GM18907 (cell line): Measurements from ENCODE around the gene PTPN11.
"Not testable (repeated sequence)": the region's sequence is repeated elsewhere in the genome, so short reads cannot be mapped to it uniquely, and the experiment has no call there.

Experiments used
- ATAC-seq: cut with Tn5 transposase; IDR thresholded peaks from one replicate; pipeline ENCODE4 v1.9.1; 2021; ENCODE audit warnings: mild to moderate bottlenecking, moderate library complexity; ENCODE audit not compliant: unreplicated experiment

PTPN11 gene

DNA sequence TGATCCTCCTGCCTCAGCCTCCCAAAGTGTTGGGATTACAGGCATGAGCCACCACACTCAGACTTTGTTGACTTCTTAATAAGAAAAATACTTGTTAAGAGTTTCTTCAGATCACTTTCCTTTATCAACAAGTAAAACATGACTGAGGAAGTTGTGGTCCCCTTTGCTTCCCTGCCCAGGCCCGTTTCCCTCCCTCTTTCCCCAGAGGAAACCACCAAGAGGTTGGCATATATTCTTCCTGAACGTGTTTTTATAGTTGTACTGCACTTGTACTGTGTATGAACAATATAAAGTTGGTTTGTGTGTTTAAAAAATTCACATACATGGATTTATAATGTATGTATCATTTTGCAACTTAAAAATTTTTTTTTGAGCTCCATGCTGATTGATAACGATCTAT, 28.4 kb downstream of the PTPN11 start:
- no peak for ATAC-seq

DNA sequence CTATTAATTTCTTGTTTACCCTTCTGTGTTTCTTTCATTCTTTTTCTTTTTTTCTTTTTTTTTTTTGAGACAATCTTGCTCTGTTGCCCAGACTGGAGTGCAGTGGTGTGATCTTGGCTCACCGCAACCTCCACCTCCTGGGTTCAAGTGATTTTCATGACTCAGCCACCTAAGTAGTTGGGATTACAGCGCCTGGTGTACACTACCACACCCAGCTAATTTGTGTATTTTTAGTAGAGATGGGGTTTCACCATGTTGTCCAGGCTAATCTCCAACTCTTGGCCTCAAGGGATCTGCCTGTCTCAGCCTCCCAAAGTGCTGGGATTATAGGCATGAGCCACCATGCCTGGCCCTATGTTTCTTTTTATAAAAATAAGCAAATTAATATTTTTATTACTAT, 29.4 kb downstream of the PTPN11 start:
- not testable (repeated sequence) for ATAC-seq

DNA sequence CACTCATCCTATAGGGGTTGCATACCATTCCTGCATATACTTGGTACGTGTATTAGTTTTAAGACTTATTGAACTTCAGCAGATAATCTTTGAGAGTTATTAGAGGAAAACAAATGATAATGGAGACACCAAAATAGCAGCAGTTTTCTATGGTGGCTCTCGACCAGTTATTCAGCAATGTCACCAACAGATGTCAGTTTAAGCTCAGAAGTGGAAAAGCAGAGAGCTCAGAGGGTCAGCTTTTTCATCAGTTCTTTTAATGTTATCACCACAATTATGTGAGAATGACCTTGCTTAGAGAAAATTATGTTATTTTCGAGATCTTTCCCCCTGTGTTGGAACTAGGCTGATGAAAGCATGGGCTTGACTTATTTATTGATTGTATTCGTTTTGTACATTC, 32.0 kb downstream of the PTPN11 start:
- no peak for ATAC-seq

DNA sequence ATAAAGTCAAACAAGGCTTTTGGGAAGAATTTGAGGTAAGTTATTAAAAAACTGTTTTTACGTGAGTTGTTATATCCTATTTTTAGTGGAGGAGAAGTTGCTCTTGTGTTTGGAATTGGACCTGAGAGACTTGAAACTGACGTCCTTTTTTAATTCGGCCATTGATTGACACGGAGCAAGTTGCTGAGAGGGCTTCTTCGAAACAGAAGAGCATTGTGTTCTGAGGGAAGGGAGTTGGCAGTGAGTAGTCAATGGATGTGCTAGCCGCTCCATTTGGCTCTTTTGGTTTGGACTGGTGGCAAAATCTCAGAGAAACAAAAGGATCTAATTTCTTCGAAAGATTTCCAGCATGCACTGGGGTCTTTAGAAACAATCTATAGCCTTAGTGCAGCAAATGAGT, 37.3 kb downstream of the PTPN11 start:
- ATAC-seq: no peak

DNA sequence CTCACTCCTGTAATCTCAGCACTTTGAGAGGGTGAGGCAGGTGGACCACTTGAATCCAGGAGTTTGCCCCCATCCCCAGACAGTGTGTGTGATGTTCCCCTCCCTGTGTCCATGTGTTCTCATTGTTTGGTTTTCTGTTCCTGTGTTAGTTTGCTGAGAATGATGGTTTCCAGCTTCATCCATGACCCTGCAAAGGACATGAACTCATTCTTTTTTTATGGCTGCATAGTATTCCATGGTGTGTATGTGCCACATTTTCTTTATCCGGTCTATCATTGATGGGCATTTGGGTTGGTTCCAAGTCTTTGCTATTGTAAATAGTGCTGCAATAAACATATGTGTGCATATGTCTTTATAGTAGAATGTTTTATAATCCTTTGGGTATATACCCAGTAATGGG, 38.4 kb downstream of the PTPN11 start:
- ATAC-seq: not testable (repeated sequence)

DNA sequence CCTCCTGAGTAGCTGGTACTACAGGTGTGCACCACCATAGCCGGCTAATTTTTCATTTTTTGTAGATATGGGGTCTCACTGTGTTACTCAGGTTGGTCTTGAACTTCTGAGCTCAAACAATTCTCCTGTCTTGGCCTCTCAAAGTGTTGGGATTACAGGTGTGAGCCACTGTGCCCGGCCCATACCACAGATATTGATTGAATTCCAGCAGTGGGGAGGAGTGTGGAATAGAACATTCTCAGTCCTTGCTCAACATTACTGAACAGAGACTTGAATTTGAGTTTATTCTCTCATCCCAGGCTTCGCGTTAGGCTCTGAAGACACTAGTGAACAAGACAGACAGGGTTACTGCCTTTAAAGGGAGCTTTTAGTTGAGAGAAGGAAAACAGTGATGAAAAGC, 39.6 kb downstream of the PTPN11 start:
- no peak for ATAC-seq

- no peak for ATAC-seq
Observed at GRCh38 chr12:112458751-112459150, 40.0 kb downstream of the PTPN11 start.

DNA sequence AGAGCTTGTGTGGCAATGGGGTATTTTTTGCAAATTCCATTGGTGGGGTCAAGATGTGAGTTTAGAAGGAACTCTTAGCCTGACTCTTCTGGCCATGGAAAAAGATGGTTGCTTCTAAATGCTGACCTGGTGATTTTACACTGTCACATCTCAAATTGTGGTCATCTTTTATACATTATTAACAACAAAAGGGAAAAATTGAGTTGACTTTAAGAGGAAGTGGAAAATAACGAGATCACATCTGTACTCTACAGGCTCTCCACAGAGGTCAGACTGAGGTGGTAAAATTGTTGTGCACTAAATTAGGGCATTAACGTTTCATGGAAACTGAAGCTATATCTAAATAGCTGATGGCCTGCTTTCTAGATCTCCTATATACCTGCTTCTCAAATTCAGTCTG, 44.7 kb downstream of the PTPN11 start:
- no peak for ATAC-seq

GRCh38 chr12:112464605-112465004, 45.9 kb downstream of the PTPN11 start:
- no peak for ATAC-seq

GRCh38 chr12:112466011-112466422, 47.3 kb downstream of the PTPN11 start:
- ATAC-seq: no peak

- ATAC-seq: no peak
Observed at GRCh38 chr12:112466835-112467234, 48.1 kb downstream of the PTPN11 start.

DNA sequence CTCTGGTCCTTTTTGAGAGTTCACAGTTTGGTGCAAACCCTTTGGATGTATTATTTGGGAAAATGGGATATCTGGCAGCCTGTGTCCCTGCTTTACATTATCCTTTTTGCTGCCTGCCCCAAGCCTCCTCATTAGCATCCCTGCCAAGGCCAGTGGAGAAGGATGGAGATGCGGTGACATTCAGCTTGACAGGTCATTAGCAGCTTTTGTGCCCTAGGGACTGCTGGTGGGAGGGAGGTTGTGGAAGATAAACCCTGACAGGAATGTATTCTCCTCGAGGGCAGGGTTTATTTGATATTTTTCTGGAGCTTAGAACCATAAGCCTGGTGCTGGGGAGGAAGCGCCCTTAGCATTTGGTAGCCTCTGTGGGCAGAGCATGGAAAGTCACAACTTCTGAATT, 49.3 kb downstream of the PTPN11 start:
- no peak for ATAC-seq

- ATAC-seq: no peak
Observed at GRCh38 chr12:112473056-112473455, 54.3 kb downstream of the PTPN11 start.

DNA sequence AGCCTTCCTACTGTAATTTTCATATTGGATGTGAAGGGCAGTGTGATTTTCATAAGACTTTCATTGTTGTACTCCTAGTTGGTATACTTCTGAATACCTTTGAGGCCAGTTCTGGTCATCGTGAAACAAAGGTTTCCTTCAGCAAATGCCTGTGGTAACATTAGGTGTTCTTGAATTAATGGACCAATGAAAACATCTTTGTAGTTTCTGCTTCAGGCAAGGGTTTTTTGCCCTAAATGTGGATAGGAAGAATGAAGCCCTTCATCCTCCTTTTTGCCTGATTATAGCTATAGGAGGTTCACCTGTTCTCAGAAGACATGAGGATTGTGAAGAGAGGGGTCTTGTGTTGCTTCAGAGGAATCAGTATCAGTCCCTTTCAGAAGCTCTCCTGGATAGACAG, 60.7 kb downstream of the PTPN11 start:
- no peak for ATAC-seq

- ATAC-seq: no peak
Observed at GRCh38 chr12:112480931-112481330, 62.2 kb downstream of the PTPN11 start.

GRCh38 chr12:112482733-112483132, 64.0 kb downstream of the PTPN11 start:
- ATAC-seq: no peak

DNA sequence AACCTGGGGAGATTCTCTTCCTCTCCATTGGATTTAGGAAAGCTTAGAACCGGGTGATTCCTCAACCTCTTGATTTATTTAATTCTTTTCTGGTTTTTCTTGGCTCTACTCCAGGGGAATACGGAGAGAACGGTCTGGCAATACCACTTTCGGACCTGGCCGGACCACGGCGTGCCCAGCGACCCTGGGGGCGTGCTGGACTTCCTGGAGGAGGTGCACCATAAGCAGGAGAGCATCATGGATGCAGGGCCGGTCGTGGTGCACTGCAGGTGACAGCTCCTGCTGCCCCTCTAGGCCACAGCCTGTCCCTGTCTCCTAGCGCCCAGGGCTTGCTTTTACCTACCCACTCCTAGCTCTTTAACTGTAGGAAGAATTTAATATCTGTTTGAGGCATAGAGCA, 67.6 kb downstream of the PTPN11 start:
- ATAC-seq: no peak

DNA sequence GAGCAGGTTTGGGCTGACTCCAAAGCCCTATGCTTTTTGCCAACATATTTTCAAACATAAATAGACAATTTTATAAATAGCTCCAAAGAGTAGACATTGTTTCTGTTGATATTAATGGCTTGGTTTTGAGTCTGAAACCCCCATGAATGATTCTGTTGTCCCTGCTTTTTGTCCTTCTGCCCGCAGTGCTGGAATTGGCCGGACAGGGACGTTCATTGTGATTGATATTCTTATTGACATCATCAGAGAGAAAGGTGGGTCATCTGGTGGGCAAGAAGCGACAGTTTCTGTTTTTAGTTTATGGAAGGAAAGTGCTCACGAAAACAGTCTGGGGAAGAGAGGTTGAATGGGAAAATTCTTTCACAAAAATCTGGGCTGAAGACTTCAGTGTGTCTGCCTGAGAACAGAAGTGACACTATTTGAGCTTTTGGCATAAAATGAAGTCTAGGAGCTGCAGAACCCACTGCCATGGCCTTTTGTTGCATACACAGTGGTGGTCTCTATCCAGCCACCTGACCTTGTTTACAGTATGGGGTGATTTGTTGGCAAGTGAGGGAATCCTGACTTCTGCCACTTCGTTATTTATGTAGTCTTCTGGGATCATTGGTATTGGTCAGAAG, 69.6 kb downstream of the PTPN11 start:
- no peak for ATAC-seq

- ATAC-seq: no peak
Observed at GRCh38 chr12:112489456-112489855, 70.7 kb downstream of the PTPN11 start.

DNA sequence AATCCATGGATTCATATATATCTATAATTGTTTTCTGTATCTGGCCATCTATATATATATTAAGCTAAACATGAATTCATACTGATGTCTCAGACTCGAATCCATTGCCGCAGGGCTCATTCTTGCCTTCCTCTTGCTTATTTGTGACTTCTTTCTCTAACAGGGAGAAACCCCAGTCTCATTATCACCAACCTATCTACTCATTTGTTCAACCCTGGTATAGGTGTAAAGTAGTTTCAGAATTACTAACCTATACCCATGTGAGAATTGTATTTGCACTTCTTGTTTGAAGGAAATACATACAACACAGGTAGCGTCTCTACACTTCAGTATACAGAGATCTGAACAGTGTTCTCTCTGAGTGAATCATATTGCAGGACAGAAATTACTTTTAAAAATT, 77.7 kb downstream of the PTPN11 start:
- peak; percentile 81 for ATAC-seq

GRCh38 chr12:112498580-112498979, 79.8 kb downstream of the PTPN11 start:
- no peak for ATAC-seq

- no peak for ATAC-seq
Observed at GRCh38 chr12:112503512-112503911, 84.8 kb downstream of the PTPN11 start.

DNA sequence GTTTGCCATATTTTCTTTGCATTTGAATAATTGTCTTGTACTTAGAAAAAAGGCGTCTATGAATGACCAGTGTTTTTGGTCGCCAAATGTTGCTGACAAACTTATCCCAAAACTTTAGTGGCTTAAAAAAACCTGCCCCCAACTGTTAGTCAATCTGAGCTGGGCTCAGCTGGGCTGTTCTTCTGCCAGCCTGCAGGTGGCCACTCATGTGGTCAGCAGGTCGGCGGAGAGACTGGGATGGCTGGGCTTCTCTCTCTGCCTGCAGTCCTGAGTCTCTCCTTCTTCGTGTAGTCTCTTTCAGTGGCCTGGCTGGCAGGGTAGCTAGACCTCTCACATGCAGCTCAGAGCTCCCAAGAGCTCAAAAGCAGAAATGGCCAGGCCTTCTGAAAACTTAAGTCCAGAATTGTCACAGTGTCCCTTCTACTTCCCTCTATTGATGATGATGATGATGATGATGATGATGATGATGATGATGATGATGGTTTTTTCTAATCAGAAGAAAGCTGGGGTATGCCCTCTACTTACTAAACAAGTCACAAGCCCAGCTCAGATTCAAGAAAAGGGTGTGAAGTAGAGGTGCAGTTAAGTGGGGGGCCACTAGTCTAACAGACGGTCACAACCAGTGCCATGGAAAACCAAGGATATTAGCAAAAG, 87.9 kb downstream of the PTPN11 start:
- ATAC-seq: no peak
